ENCODE results near the gene CHST9.

CHST9 gene

DNA sequence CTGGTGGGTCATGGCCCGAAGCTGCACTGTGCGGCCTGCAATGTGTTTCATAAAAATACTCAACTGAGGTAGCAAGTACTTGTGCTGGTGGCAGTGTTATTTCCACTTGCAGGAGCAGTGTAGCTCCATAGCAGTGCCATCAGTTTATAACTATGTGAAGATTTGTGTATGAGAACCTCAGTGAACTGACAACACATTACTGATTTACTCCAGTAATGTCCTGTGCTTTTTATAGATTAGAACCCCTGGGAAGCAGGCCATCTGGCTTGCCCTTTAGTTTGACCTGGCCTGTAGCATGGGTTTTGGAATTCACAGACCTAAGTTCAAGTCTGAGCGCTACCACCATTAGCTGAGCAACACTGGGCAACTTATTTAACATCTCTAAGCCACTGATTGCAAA lies 219.9 kb downstream of the CHST9 start:
- H3K4me3 ChIP-seq (ENCODE audit: control insufficient read depth, low read depth, low read length), result no peak overlapping the region
- no peak for DNase-seq (ENCODE audit: low read depth)
- TF ChIP-seq, protein P1, sequence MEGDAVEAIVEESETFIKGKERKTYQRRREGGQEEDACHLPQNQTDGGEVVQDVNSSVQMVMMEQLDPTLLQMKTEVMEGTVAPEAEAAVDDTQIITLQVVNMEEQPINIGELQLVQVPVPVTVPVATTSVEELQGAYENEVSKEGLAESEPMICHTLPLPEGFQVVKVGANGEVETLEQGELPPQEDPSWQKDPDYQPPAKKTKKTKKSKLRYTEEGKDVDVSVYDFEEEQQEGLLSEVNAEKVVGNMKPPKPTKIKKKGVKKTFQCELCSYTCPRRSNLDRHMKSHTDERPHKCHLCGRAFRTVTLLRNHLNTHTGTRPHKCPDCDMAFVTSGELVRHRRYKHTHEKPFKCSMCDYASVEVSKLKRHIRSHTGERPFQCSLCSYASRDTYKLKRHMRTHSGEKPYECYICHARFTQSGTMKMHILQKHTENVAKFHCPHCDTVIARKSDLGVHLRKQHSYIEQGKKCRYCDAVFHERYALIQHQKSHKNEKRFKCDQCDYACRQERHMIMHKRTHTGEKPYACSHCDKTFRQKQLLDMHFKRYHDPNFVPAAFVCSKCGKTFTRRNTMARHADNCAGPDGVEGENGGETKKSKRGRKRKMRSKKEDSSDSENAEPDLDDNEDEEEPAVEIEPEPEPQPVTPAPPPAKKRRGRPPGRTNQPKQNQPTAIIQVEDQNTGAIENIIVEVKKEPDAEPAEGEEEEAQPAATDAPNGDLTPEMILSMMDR (IDR thresholded peaks at IDR 0.05; ENCODE audit: control insufficient read depth, insufficient read depth, low read depth, low read length, missing control alignments), result no peak

DNA sequence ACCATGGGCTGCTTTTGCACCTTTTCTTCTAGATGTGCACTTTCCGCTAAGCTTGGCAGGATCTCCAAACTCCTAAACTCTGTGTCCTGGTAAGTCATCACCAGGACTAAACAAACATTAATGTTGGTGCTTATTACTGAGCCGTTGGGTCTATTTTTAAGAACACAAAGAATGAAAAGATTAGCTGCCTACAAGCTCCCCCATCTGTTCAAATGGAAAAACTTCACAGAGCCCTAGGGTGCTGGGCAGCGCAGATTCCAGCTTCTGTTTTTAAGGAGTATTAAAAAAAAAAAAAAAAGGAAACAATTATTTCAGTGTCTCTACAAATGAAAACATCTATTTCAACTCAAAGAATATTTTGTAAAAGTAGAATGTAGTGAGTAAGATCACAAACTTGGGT lies 221.8 kb downstream of the CHST9 start:
- no peak overlapping the region for H3K4me3 ChIP-seq (ENCODE audit: control insufficient read depth, low read depth, low read length)
- TF ChIP-seq, protein P1 (IDR thresholded peaks at IDR 0.05; ENCODE audit: control insufficient read depth, insufficient read depth, low read depth, low read length, missing control alignments), result no peak
- DNase-seq (ENCODE audit: low read depth), result no peak

DNA sequence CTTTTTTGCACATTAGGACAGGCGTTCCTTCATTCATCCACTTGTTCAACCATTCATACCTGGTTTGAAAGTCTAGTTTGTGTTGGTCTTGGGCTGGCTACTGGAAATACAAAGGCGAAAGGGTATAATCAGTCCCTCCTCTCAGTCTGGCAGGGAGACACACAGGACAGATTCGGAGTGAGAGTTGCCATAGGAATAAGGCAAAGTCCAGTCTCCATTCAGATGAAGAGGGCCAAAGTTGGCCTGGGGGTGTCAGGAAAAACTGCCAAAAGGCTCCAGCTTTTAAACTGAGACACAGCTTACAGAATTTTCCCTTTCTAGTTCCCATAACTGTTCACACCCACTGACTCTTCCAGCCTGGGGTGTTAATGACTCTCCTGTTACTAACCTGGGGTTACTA lies 223.3 kb downstream of the CHST9 start:
- DNase-seq (ENCODE audit: low read depth), result no peak
- H3K4me3 ChIP-seq (ENCODE audit: control insufficient read depth, low read depth, low read length), result no peak overlapping the region
- TF ChIP-seq, protein P1 (IDR thresholded peaks at IDR 0.05; ENCODE audit: control insufficient read depth, insufficient read depth, low read depth, low read length, missing control alignments), result no peak

DNA sequence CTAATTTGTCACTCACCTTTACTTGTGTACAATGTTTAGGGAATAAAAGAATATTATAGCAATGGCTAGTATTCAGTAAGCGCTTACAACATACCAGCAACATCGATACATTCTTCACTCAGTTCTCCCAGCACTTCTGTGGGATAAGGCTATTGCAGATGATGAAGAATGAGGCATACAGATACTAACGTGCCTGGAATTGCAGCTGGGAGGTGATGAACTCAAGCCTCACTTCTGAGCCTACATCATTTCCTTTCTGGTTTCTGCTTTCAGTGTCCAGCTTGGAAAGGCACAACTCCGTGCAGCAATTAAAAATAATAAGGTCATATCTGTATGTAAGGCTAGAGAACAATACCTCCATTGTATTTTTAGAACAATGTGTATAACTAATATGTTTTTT lies 224.2 kb downstream of the CHST9 start:
- DNase-seq (ENCODE audit: low read depth), result no peak
- H3K4me3 ChIP-seq (ENCODE audit: control insufficient read depth, low read depth, low read length), result no peak overlapping the region
- TF ChIP-seq, protein P1 (IDR thresholded peaks at IDR 0.05; ENCODE audit: control insufficient read depth, insufficient read depth, low read depth, low read length, missing control alignments), result no peak

DNA sequence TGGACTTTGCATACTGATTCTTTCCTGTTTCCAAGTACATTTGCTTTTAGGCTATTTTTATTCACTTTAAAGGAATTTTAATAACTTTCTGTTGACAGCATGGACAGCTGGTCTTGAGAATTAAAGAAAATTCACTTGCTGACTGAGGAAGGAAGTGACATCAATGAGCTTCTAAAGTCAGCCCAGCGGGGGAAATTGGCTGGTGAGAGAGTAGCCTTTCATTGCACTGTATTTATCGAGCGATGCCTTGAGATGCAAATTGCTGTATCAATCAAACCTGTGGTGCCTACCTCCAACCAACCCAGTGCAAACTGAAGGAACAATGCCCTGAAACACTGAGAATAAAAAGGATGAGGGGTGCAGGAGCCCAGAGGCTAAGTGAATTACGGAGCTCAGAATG lies 228.2 kb downstream of the CHST9 start:
- TF ChIP-seq, protein P1 (IDR thresholded peaks at IDR 0.05; ENCODE audit: control insufficient read depth, insufficient read depth, low read depth, low read length, missing control alignments), result no peak
- DNase-seq (ENCODE audit: low read depth), result no peak
- H3K4me3 ChIP-seq (ENCODE audit: control insufficient read depth, low read depth, low read length), result no peak overlapping the region

DNA sequence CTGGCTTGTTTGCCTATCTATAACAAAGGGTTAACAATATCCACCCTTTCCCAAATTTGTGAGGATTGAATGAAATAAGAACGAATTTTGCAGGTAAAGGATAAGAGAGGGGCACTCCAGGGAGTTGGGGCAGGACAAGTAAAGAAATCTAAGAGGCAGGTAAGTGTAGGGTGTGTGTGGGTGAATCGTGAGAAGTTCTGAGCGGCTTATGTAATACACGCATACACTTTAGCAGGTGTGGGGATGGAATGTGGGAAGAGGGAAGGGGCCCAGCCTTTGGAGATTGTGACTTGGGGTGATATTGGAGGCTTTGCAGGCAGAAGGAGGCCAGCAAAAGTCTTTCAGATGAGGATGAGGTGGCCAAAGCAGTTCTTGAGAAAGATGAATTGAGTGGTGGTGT lies 236.4 kb downstream of the CHST9 start:
- H3K4me3 ChIP-seq (ENCODE audit: control insufficient read depth, low read depth, low read length), result no peak overlapping the region
- TF ChIP-seq, protein P1 (IDR thresholded peaks at IDR 0.05; ENCODE audit: control insufficient read depth, insufficient read depth, low read depth, low read length, missing control alignments), result no peak
- DNase-seq (ENCODE audit: low read depth), result no peak

DNA sequence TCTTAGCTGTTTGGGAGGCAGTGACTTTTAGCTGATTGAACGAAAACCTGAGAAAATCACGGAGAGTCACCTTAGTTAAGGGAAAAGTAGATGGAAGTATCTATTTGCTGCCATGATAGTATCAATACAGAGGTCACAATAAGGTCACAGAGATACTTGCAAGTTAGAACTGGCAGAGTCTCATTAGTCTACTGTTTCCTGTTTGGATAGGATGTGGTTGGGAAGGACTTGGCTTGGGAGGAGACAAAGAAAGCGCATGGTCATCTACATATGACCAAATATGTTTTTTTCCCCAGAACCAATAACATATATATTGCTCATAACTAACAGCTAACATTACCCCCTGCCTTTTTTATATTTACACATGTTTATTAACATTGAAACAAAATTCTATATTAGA lies 241.2 kb downstream of the CHST9 start:
- H3K4me3 ChIP-seq (ENCODE audit: control insufficient read depth, low read depth, low read length), result no peak overlapping the region
- TF ChIP-seq, protein P1 (IDR thresholded peaks at IDR 0.05; ENCODE audit: control insufficient read depth, insufficient read depth, low read depth, low read length, missing control alignments), result no peak
- DNase-seq (ENCODE audit: low read depth), result no peak

All from AG09309 (cell line).